BLaER1 (cell line): Measurements from ENCODE around the gene ST3GAL6.

Experiments used
- H3K27ac ChIP-seq: shearing (Covaris generic); formaldehyde crosslinking; 2 replicates; pipeline ENCODE4 v1.8.1; 2022
- H3K27me3 ChIP-seq: shearing (Covaris generic); formaldehyde crosslinking; 2 replicates; pipeline ENCODE4 v1.8.1; 2022
- H3K36me3 ChIP-seq: shearing (Covaris generic); formaldehyde crosslinking; 2 replicates; pipeline ENCODE4 v1.8.1; 2022
- H3K4me1 ChIP-seq: shearing (Covaris generic); formaldehyde crosslinking; 2 replicates; pipeline ENCODE4 v1.8.1; 2022
- H3K4me2 ChIP-seq: shearing (Covaris generic); formaldehyde crosslinking; 2 replicates; pipeline ENCODE4 v1.8.1; 2022
- H3K4me3 ChIP-seq: shearing (Covaris generic); formaldehyde crosslinking; 2 replicates; pipeline ENCODE4 v1.8.1; 2022
- H3K9ac ChIP-seq: shearing (Covaris generic); formaldehyde crosslinking; 2 replicates; pipeline ENCODE4 v1.8.1; 2022
- H3K9me3 ChIP-seq: shearing (Covaris generic); formaldehyde crosslinking; 2 replicates; pipeline ENCODE4 v1.8.1; 2022
- H4K20me1 ChIP-seq: shearing (Covaris generic); formaldehyde crosslinking; 2 replicates; pipeline ENCODE4 v1.8.1; 2022
- Cebpa-rat ChIP-seq: shearing (Covaris generic); IDR thresholded peaks from 2 replicates; pipeline ENCODE4 v1.8.1; 2022

The ST3GAL6 gene

GRCh38 chr3:98754483-98754882 is 8.7 kb upstream of the ST3GAL6 start:
- no peak overlapping the region for H3K27ac ChIP-seq
- H4K20me1 ChIP-seq, result no peaks in the 10 kb centered on the region
- no peaks in the 10 kb centered on the region for H3K4me1 ChIP-seq
- no peak overlapping the region for H3K9ac ChIP-seq
- H3K4me3 ChIP-seq, result no peak overlapping the region
- no peaks in the 10 kb centered on the region for H3K36me3 ChIP-seq
- H3K27me3 ChIP-seq, result no peaks in the 10 kb centered on the region
- no peak overlapping the region for H3K4me2 ChIP-seq
- no peak for TF ChIP-seq Cebpa-rat
- no peaks in the 10 kb centered on the region for H3K9me3 ChIP-seq

GRCh38 chr3:98755601-98756000 is 7.5 kb upstream of the ST3GAL6 start:
- Histone ChIP-seq H3K27me3 (no peaks in the 10 kb centered on the region), H3K4me3 (no peak overlapping the region), H3K36me3 (no peaks in the 10 kb centered on the region), H3K27ac (no peak overlapping the region), H3K4me2 (no peak overlapping the region), H4K20me1 (no peaks in the 10 kb centered on the region), H3K9me3 (no peaks in the 10 kb centered on the region), H3K9ac (no peak overlapping the region), H3K4me1 (no peaks in the 10 kb centered on the region)
- no peak for TF ChIP-seq Cebpa-rat

- Histone ChIP-seq H3K4me1 (peaks cover 28% of the 10 kb centered on the region), H4K20me1 (no peaks in the 10 kb centered on the region), H3K27ac (no peak overlapping the region), H3K9ac (no peak overlapping the region), H3K4me2 (no peak overlapping the region), H3K4me3 (no peak overlapping the region), H3K36me3 (no peaks in the 10 kb centered on the region), H3K27me3 (no peaks in the 10 kb centered on the region), H3K9me3 (no peaks in the 10 kb centered on the region)
- no peak for TF ChIP-seq Cebpa-rat
These were observed 3.5 kb upstream of the ST3GAL6 start for GRCh38 chr3:98759629-98760028.

DNA sequence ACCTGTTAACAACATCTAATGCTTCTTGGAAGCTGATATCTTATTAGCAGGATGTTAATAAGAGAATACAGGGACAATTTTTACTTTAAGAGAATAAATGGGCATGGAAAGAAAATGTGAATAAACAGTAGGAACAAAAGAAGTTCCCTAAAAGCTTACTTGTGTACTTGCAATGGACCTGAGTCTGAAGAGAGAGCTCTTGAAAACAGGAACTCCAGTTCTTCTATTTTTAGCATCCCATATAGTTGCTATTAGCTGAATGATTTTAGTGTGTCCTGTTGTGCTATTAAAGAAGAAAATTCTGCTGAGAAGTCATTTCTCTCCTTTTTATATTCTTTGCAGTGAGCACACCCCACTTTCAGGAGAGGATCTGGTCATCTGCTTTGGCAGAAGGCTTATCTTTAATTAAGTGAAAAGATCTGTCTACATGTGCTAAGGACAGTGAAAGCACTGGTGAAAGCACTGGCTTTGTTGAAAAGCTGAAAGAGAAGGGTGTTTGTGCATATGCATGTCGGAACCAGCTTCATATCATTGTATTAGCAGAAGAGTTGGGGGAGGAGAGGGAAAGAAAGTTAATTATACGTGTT is 1.4 kb upstream of the ST3GAL6 start:
- peak overlapping the region; percentile 20; the same call in 1 of the 2 replicates for H3K4me2 ChIP-seq
- TF ChIP-seq Cebpa-rat, result no peak

GRCh38 chr3:98763819-98764418 is 779 bp downstream of the ST3GAL6 start:
- Histone ChIP-seq H3K9ac (no peak overlapping the region), H3K27ac (no peak overlapping the region), H3K4me2 (peak overlapping the region; percentile 2; the same call in 1 of the 2 replicates), H3K27me3 (no peaks in the 10 kb centered on the region), H3K9me3 (no peaks in the 10 kb centered on the region), H3K4me1 (peaks cover 28% of the 10 kb centered on the region), H3K36me3 (no peaks in the 10 kb centered on the region), H4K20me1 (no peaks in the 10 kb centered on the region), H3K4me3 (no peak overlapping the region)
- no peak for TF ChIP-seq Cebpa-rat

More for the DNA sequence above, 1.4 kb upstream of the ST3GAL6 start:
- H3K27ac ChIP-seq, result no peak overlapping the region
- no peaks in the 10 kb centered on the region for H4K20me1 ChIP-seq
- peaks cover 28% of the 10 kb centered on the region for H3K4me1 ChIP-seq
- no peak overlapping the region for H3K4me3 ChIP-seq
- H3K27me3 ChIP-seq, result no peaks in the 10 kb centered on the region
- no peaks in the 10 kb centered on the region for H3K36me3 ChIP-seq
- H3K9me3 ChIP-seq, result no peaks in the 10 kb centered on the region
- H3K9ac ChIP-seq, result no peak overlapping the region

DNA sequence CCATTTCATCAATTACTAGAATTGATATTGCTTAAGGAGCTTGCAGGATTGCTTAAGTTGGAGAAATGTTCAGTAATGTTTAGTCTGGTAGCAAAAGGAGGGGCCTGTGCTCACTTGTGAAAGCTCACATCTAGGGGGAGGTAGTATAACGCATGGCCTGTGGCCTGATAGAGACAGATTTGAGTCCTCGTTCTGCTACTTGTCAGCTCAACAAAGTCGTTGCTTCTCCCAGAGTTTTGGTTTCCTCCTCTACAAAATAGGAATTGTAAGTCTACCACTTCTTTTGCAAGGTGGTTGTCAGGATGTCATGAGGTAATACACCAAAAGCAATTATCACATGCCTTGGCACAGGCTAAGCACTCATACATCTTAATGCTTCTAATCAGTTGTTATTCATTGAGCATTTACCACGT is 1.3 kb downstream of the ST3GAL6 start:
- H3K4me1 ChIP-seq, result peaks cover 28% of the 10 kb centered on the region
- no peak overlapping the region for H3K9ac ChIP-seq
- H3K9me3 ChIP-seq, result no peaks in the 10 kb centered on the region
- H3K36me3 ChIP-seq, result no peaks in the 10 kb centered on the region
- TF ChIP-seq Cebpa-rat, result no peak
- H3K4me2 ChIP-seq, result no peak overlapping the region
- no peaks in the 10 kb centered on the region for H4K20me1 ChIP-seq
- no peak overlapping the region for H3K27ac ChIP-seq
- no peaks in the 10 kb centered on the region for H3K27me3 ChIP-seq
- H3K4me3 ChIP-seq, result no peak overlapping the region

GRCh38 chr3:98765721-98766120 is 2.6 kb downstream of the ST3GAL6 start:
- Histone ChIP-seq H3K27me3 (no peaks in the 10 kb centered on the region), H3K9ac (no peak overlapping the region), H3K9me3 (no peaks in the 10 kb centered on the region), H4K20me1 (no peaks in the 10 kb centered on the region), H3K4me2 (no peak overlapping the region), H3K4me1 (peaks cover 28% of the 10 kb centered on the region), H3K36me3 (no peaks in the 10 kb centered on the region), H3K27ac (no peak overlapping the region), H3K4me3 (no peak overlapping the region)
- TF ChIP-seq Cebpa-rat, result no peak

DNA sequence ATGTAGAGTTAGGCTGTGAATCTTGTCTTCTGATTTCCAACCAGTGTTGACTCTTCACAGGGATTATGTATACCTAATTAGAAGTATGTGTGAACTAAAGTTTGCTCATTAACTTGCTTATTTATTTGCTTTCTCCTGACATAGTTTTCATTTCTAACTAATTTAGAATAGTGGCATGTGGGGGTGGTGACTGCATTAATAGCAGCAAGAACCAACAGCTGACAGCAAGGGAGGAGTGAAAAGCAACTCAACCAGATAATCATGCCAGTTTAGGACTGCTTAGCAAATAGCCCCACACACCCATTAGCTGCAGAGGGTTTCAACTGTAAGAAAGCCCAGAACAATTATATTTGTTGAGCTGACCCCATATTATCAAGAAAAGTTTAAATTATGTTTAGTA is 3.8 kb downstream of the ST3GAL6 start:
- H3K27me3 ChIP-seq, result no peaks in the 10 kb centered on the region
- peaks cover 18% of the 10 kb centered on the region; the same call in 1 of the 2 replicates for H3K4me1 ChIP-seq
- H3K36me3 ChIP-seq, result no peaks in the 10 kb centered on the region
- TF ChIP-seq Cebpa-rat, result no peak
- no peak overlapping the region for H3K27ac ChIP-seq
- H3K4me3 ChIP-seq, result no peak overlapping the region
- H3K4me2 ChIP-seq, result no peak overlapping the region
- no peak overlapping the region for H3K9ac ChIP-seq
- no peaks in the 10 kb centered on the region for H3K9me3 ChIP-seq
- H4K20me1 ChIP-seq, result no peaks in the 10 kb centered on the region

DNA sequence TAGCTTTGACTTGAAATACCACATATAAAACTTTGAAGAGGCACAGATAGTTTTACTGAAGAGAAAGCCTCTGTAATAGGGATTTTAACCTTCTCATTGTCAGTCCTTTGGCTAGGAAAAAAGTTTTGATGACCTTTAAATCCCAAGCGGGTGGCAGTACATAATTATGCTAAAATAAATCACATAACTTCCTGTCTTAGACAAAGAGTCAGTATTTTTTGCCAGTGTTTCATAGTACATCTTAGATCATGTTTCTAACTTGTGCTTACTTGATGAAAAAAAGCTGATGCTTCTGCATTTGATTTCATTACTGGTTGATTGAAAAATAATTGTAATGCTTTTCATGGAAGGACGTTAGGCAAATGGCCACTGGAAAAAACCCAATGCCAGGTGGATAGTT is 5.8 kb downstream of the ST3GAL6 start:
- Histone ChIP-seq H4K20me1 (no peaks in the 10 kb centered on the region), H3K4me2 (no peak overlapping the region), H3K4me3 (no peak overlapping the region), H3K27ac (no peak overlapping the region), H3K27me3 (no peaks in the 10 kb centered on the region), H3K9ac (no peak overlapping the region), H3K9me3 (no peaks in the 10 kb centered on the region), H3K36me3 (no peaks in the 10 kb centered on the region), H3K4me1 (peaks cover 6% of the 10 kb centered on the region; the same call in 1 of the 2 replicates)
- TF ChIP-seq Cebpa-rat, result no peak

GRCh38 chr3:98769448-98769847 is 6.3 kb downstream of the ST3GAL6 start:
- Histone ChIP-seq H3K27me3 (no peaks in the 10 kb centered on the region), H3K9ac (no peak overlapping the region), H3K4me3 (no peak overlapping the region), H3K27ac (no peak overlapping the region), H3K36me3 (no peaks in the 10 kb centered on the region), H3K4me2 (no peak overlapping the region), H4K20me1 (no peaks in the 10 kb centered on the region), H3K9me3 (no peaks in the 10 kb centered on the region), H3K4me1 (0 out of 2 replicates have a peak, but pooled peaks cover 1% of the 10 kb centered on the region)
- no peak for TF ChIP-seq Cebpa-rat
